ENCODE results near the gene CACNG5. TPM values are rescaled to one million over a fixed set of nuclear protein-coding genes. Genes with fewer than 3 reads are reported as not detected.

Gene CACNG5
- total RNA-seq, 2 donors from 2014 or later = not detected

DNA sequence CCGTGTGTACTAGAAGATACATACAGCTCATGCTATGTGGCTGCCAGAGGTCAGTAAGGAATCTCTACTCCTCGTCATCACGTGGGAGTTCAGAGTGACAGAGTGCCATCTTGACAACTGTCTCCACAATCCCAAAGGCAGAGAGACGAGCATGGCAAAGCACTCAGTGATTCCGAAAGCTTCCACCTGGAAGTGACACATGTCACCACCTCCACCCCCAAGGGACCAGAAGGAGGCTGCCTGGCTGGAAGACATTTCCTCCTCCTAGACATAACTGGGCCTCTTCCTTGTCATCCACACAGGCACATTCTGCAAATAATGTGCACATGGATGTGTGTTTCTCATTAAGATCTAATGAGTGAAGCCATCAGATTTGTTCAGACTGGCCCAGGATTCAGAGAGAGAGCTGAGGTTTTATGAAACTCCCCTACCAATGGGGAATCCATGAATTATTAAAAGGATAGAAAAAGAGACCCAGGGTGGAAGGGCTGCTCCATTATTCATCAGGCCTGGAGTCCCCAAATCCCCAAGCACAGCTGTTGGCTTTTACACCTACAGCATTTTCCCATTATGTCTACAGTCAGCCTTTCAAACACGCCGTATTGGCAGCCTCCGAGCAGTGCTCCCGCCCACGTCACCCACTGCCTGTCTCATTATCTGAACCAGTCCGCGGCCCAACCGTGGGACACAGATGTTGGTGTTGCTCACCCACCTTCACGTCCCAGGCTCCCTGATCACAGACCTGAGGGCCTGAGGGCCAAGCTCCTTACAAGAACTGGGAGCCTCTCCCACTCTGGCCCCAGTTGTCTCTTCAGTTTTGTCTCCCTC lies 3.3 kb upstream of the CACNG5 start:
- Histone ChIP-seq H3K36me3 (no peaks in the 10 kb centered on the region), H3K9me3 (no peaks in the 10 kb centered on the region), H3K27ac (no peak overlapping the region), H3K4me3 (no peak overlapping the region), H3K4me1 (no peaks in the 10 kb centered on the region), H3K27me3 (peaks cover 0 to 10% of the 10 kb centered on the region in 2 donors)
- TF ChIP-seq, protein P1, sequence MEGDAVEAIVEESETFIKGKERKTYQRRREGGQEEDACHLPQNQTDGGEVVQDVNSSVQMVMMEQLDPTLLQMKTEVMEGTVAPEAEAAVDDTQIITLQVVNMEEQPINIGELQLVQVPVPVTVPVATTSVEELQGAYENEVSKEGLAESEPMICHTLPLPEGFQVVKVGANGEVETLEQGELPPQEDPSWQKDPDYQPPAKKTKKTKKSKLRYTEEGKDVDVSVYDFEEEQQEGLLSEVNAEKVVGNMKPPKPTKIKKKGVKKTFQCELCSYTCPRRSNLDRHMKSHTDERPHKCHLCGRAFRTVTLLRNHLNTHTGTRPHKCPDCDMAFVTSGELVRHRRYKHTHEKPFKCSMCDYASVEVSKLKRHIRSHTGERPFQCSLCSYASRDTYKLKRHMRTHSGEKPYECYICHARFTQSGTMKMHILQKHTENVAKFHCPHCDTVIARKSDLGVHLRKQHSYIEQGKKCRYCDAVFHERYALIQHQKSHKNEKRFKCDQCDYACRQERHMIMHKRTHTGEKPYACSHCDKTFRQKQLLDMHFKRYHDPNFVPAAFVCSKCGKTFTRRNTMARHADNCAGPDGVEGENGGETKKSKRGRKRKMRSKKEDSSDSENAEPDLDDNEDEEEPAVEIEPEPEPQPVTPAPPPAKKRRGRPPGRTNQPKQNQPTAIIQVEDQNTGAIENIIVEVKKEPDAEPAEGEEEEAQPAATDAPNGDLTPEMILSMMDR (IDR thresholded peaks at IDR 0.05) = no peak
- no peak for DNase-seq (ENCODE audit: low spot score)

DNA sequence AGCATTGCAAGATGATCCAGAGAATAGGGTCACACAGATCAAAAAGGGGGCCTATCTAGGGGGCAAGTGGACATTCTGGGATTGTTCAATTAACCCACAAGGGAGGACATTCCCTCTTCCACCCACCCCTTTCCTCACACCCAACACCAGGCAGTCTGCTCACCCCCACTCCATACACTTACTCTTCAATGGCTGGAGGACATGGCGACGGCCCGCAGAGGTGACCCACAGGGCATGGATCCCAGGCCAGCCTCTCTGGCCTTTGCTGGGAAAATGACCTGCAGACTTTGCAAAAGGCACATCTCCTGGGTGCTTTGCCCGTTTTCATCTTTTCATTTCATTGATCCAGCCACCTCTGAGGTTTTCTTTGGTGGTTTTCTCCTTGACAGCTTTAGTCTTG lies 1.7 kb upstream of the CACNG5 start:
- Histone ChIP-seq H3K27me3 (peaks cover 0 to 10% of the 10 kb centered on the region in 2 donors), H3K4me1 (no peaks in the 10 kb centered on the region), H3K4me3 (no peak overlapping the region), H3K27ac (no peak overlapping the region), H3K9me3 (no peaks in the 10 kb centered on the region), H3K36me3 (no peaks in the 10 kb centered on the region)
- DNase-seq (ENCODE audit: low spot score) = no peak
- TF ChIP-seq, protein P1 (IDR thresholded peaks at IDR 0.05) = no peak

DNA sequence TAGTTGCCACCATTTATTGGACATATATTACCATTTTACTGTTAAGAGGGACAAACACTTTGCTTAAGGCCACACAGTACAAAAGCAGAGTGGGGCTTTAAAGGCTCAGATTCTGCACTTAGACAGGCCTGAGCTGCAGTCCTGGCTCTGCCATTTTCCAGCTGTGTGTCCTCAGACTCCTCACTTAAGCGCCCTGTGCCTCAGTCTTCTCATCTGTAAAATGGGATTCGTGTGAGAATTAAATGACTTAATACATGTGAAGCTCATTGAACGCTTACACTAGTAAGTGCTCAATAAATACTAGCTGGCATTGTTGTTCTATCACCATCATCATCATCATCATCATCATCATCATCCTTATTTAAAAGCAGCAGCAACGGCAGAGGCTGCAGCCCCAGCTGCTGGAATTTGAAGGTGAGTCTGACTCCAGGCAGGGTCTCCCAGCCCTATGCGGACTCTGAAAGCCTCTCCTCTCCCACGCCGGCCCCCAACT lies 445 bp upstream of the CACNG5 start:
- no peak for DNase-seq (ENCODE audit: low spot score)
- Histone ChIP-seq H3K27ac (no peak overlapping the region), H3K36me3 (no peaks in the 10 kb centered on the region), H3K9me3 (no peaks in the 10 kb centered on the region), H3K4me3 (no peak overlapping the region), H3K27me3 (peaks cover 0 to 10% of the 10 kb centered on the region in 2 donors), H3K4me1 (no peaks in the 10 kb centered on the region)
- TF ChIP-seq, protein P1 (IDR thresholded peaks at IDR 0.05) = no peak

DNA sequence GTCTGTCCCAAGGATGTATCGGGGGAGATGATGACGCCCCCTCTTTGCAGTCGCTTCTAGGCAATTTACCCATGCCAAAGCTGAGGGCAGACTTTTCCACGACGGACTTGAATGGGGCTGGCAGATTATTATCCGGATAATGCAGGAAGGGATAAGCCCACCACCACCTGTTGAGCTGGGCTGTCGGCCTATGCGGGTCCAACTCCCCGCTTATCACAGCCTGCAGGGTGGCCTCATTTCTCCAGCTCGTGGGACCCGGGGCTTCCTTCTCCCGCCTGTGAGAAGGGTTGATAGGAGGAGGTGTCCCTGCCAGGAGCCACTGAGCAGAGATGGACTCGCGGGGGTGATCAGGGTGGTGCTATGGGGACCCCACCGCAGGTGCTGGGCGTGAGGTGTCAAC lies 559 bp downstream of the CACNG5 start:
- Histone ChIP-seq H3K9me3 (no peaks in the 10 kb centered on the region), H3K36me3 (no peaks in the 10 kb centered on the region), H3K4me3 (no peak overlapping the region), H3K4me1 (no peaks in the 10 kb centered on the region), H3K27me3 (peaks cover 0 to 10% of the 10 kb centered on the region in 2 donors), H3K27ac (no peak overlapping the region)
- TF ChIP-seq, protein P1 (IDR thresholded peaks at IDR 0.05) = no peak
- no peak for DNase-seq (ENCODE audit: low spot score)

DNA sequence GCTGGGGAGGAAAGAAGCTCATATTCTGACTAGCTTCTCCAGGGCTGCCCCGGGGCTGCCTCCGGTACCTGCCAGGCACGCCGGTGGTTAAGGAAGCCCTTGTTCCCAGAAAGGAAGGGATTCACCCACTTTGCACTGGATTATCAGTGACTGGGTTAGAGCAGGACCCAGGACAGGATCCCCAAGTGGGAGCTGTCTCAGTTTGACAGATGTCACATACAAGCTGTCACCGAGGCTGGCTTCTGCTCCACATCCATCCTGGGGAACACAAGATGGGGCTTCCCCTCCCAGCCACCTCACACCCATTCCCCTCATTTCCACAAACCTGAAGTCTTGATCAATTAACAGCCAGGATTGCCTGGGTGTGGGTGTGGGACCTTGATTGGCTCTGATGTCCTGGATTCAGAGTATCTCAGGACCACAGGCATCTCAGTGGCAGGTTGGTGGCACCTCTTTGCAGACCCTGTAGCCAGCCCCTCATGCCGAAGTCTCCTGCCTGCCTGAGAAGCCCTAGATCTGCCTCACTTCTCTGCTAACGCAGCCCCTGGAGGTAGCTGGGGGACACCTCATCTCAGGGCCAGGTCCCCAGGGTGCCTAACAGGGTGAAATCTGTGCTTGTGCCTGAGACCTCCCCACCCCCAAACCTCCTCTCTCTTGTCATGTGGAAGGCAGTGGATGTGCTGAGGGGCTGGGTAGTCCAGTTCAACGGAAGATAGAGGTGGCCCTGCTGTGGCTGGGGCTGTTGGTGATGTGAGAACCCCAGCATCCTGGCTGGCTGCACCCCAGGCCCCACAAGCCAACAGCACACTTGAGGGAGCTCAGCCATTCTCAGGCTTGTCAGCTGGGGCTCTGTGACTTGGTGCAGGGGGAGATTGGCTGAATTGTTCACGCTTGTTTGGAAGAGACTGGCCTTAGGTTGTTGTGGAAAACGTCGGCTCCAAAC lies 1.4 kb downstream of the CACNG5 start:
- TF ChIP-seq, protein P1 (IDR thresholded peaks at IDR 0.05) = no peak
- Histone ChIP-seq H3K4me1 (no peaks in the 10 kb centered on the region), H3K9me3 (no peaks in the 10 kb centered on the region), H3K27me3 (peaks cover 0 to 10% of the 10 kb centered on the region in 2 donors), H3K36me3 (no peaks in the 10 kb centered on the region), H3K4me3 (no peak overlapping the region), H3K27ac (no peak overlapping the region)
- no peak for DNase-seq (ENCODE audit: low spot score)

All from right atrium auricular region (tissue), 2 donors.